Breast epithelium (tissue), 3 donors: ENCODE data around the gene BZW2.

ENCODE experiments used
- POLR2AphosphoS5 ChIP-seq, 3 donors: sonication (generic); formaldehyde crosslinking; IDR thresholded peaks; one replicate each; pipeline ENCODE4 v1.6.1; 2017; ENCODE audit warnings: antibody characterized with exemption in 3 of 3
- TF ChIP-seq, protein P1 (sequence below), 3 donors: fragments of 450-650 bp; IDR thresholded peaks; one replicate each; pipeline ENCODE4 v1.5.1; 2016 to 2017; ENCODE audit warnings: antibody characterized with exemption in 3 of 3, mild to moderate bottlenecking in 3 of 3, moderate library complexity in 3 of 3

DNA sequence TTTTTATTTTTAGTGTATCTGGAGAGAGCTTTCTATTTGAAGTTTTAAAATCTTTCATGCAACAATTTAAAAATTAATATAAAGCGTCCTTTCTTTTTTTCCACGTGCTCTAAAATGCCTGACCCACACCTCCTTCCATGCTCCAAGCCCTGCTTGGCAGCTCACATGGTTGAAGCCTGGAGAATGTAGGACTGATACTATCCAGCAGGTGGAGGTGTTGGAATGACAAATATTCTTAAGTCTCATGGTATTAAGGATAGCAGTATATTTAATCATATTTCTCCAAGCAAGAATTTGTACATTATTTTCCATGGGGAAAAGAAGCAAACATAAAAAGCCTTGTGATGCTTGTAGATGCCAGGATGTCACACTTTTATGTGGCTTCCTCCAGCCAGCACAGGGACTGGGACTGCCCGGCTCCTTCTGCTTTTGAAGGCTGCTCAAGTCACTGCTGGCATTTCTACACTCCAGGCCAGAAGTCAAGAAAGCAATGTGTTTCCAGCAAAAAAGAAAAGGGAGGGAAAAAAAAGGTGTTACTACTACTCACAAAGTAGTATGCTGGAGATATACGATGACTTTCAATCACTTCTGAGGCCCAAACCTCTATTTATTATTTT lies 49.7 kb downstream of the BZW2 start:
- TF ChIP-seq POLR2AphosphoS5 (IDR thresholded peaks at IDR 0.05), result no peak
- TF ChIP-seq, protein P1, sequence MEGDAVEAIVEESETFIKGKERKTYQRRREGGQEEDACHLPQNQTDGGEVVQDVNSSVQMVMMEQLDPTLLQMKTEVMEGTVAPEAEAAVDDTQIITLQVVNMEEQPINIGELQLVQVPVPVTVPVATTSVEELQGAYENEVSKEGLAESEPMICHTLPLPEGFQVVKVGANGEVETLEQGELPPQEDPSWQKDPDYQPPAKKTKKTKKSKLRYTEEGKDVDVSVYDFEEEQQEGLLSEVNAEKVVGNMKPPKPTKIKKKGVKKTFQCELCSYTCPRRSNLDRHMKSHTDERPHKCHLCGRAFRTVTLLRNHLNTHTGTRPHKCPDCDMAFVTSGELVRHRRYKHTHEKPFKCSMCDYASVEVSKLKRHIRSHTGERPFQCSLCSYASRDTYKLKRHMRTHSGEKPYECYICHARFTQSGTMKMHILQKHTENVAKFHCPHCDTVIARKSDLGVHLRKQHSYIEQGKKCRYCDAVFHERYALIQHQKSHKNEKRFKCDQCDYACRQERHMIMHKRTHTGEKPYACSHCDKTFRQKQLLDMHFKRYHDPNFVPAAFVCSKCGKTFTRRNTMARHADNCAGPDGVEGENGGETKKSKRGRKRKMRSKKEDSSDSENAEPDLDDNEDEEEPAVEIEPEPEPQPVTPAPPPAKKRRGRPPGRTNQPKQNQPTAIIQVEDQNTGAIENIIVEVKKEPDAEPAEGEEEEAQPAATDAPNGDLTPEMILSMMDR (IDR thresholded peaks at IDR 0.05), result peak; percentile 24 to 68 (median 56)
